Tibial artery (tissue), 4 donors: ENCODE results near the gene KIFBP.
A peak's percentile ranks its signal among the peaks of the same experiment; 100 is the strongest.
"Not testable (repeated sequence)": the region's sequence is repeated elsewhere in the genome, so short reads cannot be mapped to it uniquely, and the experiment has no call there.

Experiments used
- DNase-seq, 2 donors: peaks; one replicate each; pipeline ENCODE4 v3.0.0-alpha.2; 2019
- H3K27ac ChIP-seq, 2 donors: fragments of 200-600 bp; sonication (generic) in 1 of 2; 1 replicate in 1 of 2; 2 replicates in 1 of 2; pipeline ENCODE4 v1.5.1; 2018 to 2019; ENCODE audit warnings: mild to moderate bottlenecking in 1 of 2
- H3K27me3 ChIP-seq, 2 donors: fragments of 200-600 bp; sonication (generic) in 1 of 2; one replicate each; pipeline versions ENCODE4 v1.5.1 to v1.6.0; 2016 to 2019
- H3K36me3 ChIP-seq, 3 donors: fragments of 200-600 bp; sonication (generic) in 2 of 3; one replicate each; pipeline ENCODE4 v1.5.1; 2016 to 2019; ENCODE audit warnings: mild to moderate bottlenecking in 2 of 3
- H3K4me1 ChIP-seq, 4 donors: fragments of 200-600 bp; sonication (generic) in 2 of 4; 1 replicate in 3 of 4; 2 replicates in 1 of 4; pipeline ENCODE4 v1.5.1; 2016 to 2019
- H3K4me3 ChIP-seq, 2 donors: fragments of 200-600 bp; sonication (generic) in 1 of 2; 1 replicate in 1 of 2; 2 replicates in 1 of 2; pipeline ENCODE4 v1.5.1; 2018 to 2019; ENCODE audit warnings: mild to moderate bottlenecking in 2 of 2
- H3K9me3 ChIP-seq, 3 donors: fragments of 200-600 bp; sonication (generic) in 1 of 3; one replicate each; pipeline ENCODE4 v1.5.1; 2016 to 2019
- intact Hi-C: fragments of 100-400 bp; cut with DNase I; formaldehyde crosslinking; loops from one replicate; pipeline ENCODE4 v1.15.0; 2023; ENCODE audit warnings: low total_unique reads
- TF ChIP-seq, protein P1 (sequence below), 2 experiments: fragments of 200-600 bp in 1 of 2; fragments of 450-650 bp in 1 of 2; IDR thresholded peaks; one replicate each; pipeline ENCODE4 v1.5.1; 2017 to 2019; ENCODE audit warnings: antibody characterized with exemption in 2 of 2, mild to moderate bottlenecking in 1 of 2, moderate library complexity in 1 of 2

The KIFBP gene

GRCh38 chr10:68988530-68989316 is at the start of gene KIFBP:
TSS of gene KIFBP (plus strand) at chr10:68988803. CDS start at chr10:68988833, 30 bp downstream.
- no peaks in the 10 kb centered on the region for H3K9me3 ChIP-seq
- peaks cover 0 to 46% (median 42%) of the 10 kb centered on the region in 4 donors for H3K4me1 ChIP-seq
- TF ChIP-seq, protein P1, sequence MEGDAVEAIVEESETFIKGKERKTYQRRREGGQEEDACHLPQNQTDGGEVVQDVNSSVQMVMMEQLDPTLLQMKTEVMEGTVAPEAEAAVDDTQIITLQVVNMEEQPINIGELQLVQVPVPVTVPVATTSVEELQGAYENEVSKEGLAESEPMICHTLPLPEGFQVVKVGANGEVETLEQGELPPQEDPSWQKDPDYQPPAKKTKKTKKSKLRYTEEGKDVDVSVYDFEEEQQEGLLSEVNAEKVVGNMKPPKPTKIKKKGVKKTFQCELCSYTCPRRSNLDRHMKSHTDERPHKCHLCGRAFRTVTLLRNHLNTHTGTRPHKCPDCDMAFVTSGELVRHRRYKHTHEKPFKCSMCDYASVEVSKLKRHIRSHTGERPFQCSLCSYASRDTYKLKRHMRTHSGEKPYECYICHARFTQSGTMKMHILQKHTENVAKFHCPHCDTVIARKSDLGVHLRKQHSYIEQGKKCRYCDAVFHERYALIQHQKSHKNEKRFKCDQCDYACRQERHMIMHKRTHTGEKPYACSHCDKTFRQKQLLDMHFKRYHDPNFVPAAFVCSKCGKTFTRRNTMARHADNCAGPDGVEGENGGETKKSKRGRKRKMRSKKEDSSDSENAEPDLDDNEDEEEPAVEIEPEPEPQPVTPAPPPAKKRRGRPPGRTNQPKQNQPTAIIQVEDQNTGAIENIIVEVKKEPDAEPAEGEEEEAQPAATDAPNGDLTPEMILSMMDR (IDR thresholded peaks at IDR 0.05): peak; percentile 32 to 39
- intact Hi-C loops: loop anchor here (10.0 kb wide), 1 partner anchor 106 kb away; no protein-coding TSS in a partner anchor
- H3K27ac ChIP-seq: peak within 1 kb of the TSS; percentile 90 to 98
- H3K36me3 ChIP-seq: peaks cover 0 to 17% (median 5%) of the 10 kb centered on the region in 3 donors
- DNase-seq: peak; percentile 97 to 98
- H3K4me3 ChIP-seq: peak within 1 kb of the TSS; percentile 80 to 99
- no peaks in the 10 kb centered on the region for H3K27me3 ChIP-seq

- intact Hi-C loops: no loop called here
- no peak for DNase-seq
- Histone ChIP-seq H3K4me3 (no peak overlapping the region), H3K9me3 (no peaks in the 10 kb centered on the region), H3K36me3 (peaks cover 48 to 91% (median 59%) of the 10 kb centered on the region in 3 donors), H3K27me3 (no peaks in the 10 kb centered on the region), H3K4me1 (no peaks in the 10 kb centered on the region), H3K27ac (no peak overlapping the region)
- TF ChIP-seq, protein P1 (IDR thresholded peaks at IDR 0.05): no peak
These were observed 49.7 kb upstream of the KIFBP start for GRCh38 chr10:68938884-68939283.

DNA sequence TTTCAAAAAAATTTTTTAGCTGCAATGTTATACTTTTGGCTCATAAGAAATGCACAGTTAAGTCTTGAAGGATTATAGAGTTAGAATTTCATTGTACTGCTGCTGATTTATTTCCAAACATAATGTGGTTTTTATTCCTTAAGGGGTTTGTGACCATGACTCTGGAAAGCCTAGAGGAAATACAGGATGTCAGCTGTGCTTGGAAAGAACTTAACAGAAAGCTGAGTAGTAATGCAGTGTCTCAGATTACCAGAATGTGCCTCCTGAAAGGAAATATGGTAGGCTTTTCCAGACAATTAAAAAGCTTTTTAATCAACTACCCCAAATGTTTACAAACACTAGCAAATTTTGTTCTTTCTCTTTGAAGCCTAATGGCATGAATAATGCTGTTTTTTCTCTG is 47.7 kb upstream of the KIFBP start:
- H3K4me3 ChIP-seq, H3K9me3 ChIP-seq, H3K27me3 ChIP-seq, H3K4me1 ChIP-seq, intact Hi-C loops, H3K27ac ChIP-seq, DNase-seq: not testable (repeated sequence)
- H3K36me3 ChIP-seq: peaks cover 44 to 90% (median 66%) of the 10 kb centered on the region in 3 donors

DNA sequence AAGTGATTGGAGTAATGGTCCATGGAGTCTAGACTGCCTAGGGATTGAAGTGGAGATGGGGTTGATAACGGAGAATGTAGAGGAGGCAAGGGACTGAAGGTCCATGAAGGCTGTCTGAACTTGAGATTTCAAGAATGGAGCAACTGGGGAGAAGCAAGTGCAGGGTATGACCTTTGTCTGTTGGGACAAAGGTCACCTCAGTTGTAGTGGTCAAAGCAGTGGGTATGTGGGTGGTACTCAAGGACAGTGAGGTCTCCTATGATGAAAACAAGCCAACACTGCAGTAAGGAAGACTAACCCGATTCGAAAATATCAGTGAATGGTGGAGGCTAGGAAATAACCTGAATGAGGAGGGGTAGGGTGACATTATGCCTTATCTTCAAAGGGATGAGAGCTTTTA is 38.0 kb upstream of the KIFBP start:
- Histone ChIP-seq H3K9me3 (no peaks in the 10 kb centered on the region), H3K4me3 (no peak overlapping the region), H3K36me3 (peaks cover 30 to 57% (median 43%) of the 10 kb centered on the region in 3 donors), H3K27ac (no peak overlapping the region), H3K27me3 (no peaks in the 10 kb centered on the region), H3K4me1 (peaks cover 0 to 9% (median 6%) of the 10 kb centered on the region in 4 donors)
- DNase-seq: no peak
- TF ChIP-seq, protein P1 (IDR thresholded peaks at IDR 0.05): no peak
- intact Hi-C loops: loop anchor here (2.0 kb wide), 1 partner anchor 44 kb away; no protein-coding TSS in a partner anchor

DNA sequence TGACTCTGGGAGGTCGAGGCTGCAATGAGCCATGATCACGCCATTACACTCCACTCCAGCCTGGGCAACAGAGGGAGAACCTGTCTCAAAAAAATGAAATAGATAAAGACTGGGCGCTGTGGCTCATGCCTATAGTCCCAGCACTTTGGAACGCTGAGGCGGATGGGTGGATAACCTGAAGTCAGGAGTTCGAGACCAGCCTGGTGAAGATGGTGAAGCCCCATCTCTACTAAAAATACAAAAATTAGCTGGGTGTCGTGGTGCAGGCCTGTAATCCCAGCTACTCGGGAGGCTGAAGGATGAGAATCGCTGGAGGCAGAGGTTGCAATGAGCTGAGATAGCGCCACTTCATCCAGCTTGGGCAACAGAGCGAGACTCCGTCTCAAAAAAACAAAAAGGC is 33.7 kb upstream of the KIFBP start:
- H3K27ac ChIP-seq: peak overlapping the region in 1 of 2 donors; percentile 58
- TF ChIP-seq, protein P1 (IDR thresholded peaks at IDR 0.05): no peak
- no peak for DNase-seq
- peaks cover 0 to 30% (median 22%) of the 10 kb centered on the region in 4 donors for H3K4me1 ChIP-seq
- H3K9me3 ChIP-seq: no peaks in the 10 kb centered on the region
- H3K27me3 ChIP-seq: no peaks in the 10 kb centered on the region
- intact Hi-C loops: loop anchor here (5.0 kb wide), 1 partner anchor 142 kb away; no protein-coding TSS in a partner anchor
- H3K36me3 ChIP-seq: peaks cover 3 to 22% (median 6%) of the 10 kb centered on the region in 3 donors
- peak overlapping the region in 1 of 2 donors; percentile 85 for H3K4me3 ChIP-seq

DNA sequence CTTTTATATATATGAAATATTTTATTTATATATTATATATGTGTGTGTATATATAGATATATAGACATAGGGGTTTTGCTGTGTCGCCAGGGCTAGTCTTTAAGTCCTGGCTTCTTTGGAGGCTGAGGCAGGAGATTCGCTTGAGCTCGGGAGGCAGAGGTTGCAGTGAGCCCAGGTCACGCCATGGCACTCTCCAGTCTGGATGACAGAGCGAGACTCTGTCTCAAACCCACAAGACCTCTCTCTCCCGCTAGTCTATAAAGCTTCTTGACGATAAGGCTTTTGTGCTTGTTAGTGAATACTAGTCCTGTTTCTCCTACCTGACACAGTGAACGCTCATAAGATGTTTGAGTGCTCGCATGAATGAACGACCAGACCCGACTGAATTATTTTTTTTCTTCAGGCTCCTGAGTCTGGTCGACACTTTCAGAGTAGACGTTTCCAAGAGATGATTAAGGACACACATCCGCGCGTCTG is 33.2 kb upstream of the KIFBP start:
- Histone ChIP-seq H3K4me1 (peaks cover 0 to 30% (median 22%) of the 10 kb centered on the region in 4 donors), H3K4me3 (peak overlapping the region; percentile 70 to 85), H3K27me3 (no peaks in the 10 kb centered on the region), H3K27ac (peak overlapping the region; percentile 58 to 83), H3K9me3 (no peaks in the 10 kb centered on the region), H3K36me3 (peaks cover 6 to 22% (median 7%) of the 10 kb centered on the region in 3 donors)
- no peak for DNase-seq
- TF ChIP-seq, protein P1 (IDR thresholded peaks at IDR 0.05): no peak
- intact Hi-C loops: loop anchor here (5.0 kb wide), 1 partner anchor 142 kb away; no protein-coding TSS in a partner anchor
